OCI-LY7 (cell line): ENCODE results near the gene KLK10. TPM values are rescaled to one million over a fixed set of nuclear protein-coding genes. Genes with fewer than 3 reads are reported as not detected.

Source experiments
- BruUV-seq: library from RNA; stranded (reverse); fragments of 400-500 nt; replicated peaks from 2 replicates; lab custom pipeline; 2021; lab: Mats Ljungman, UMichigan
- CTCF ChIA-PET: fragments of 300-600 bp; sonication (Branson Sonifier 250); formaldehyde crosslinking; loops from one replicate; lab custom pipeline; 2022; ENCODE audit warnings: antibody characterized with exemption; ENCODE audit not compliant: unreplicated experiment; lab: Charles Lee
- POLR2A ChIA-PET: fragments of 300-600 bp; sonication (Branson Sonifier 250); formaldehyde crosslinking; loops from one replicate; lab custom pipeline; 2022; ENCODE audit warnings: antibody characterized with exemption; lab: Charles Lee
- DNase-seq: peaks from one replicate; pipeline ENCODE4 v3.0.0-alpha.2; 2015; ENCODE audit warnings: low spot score
- H2AFZ ChIP-seq: fragments of 200-600 bp; sonication (generic), shearing (Covaris generic); 2 replicates; pipeline ENCODE4 v1.6.1; 2014; ENCODE audit warnings: mild to moderate bottlenecking, antibody characterized with exemption, low read length, moderate library complexity
- H3K27ac ChIP-seq: fragments of 200-600 bp; sonication (generic); 2 replicates; pipeline ENCODE4 v1.5.1; 2014; ENCODE audit warnings: mixed run types, low read depth, mild to moderate bottlenecking, moderate library complexity, low read length, inconsistent platforms; ENCODE audit not compliant: poor library complexity, severe bottlenecking
- H3K36me3 ChIP-seq: fragments of 200-600 bp; sonication (generic); 2 replicates; pipeline ENCODE4 v1.6.1; 2014; ENCODE audit warnings: mild to moderate bottlenecking, antibody characterized with exemption, low read length, moderate library complexity, mixed read lengths; ENCODE audit not compliant: insufficient read depth
- H3K4me1 ChIP-seq: fragments of 200-600 bp; sonication (generic); 2 replicates; pipeline ENCODE4 v1.5.1; 2014; ENCODE audit warnings: mild to moderate bottlenecking, low read length; ENCODE audit not compliant: insufficient read depth, poor library complexity, severe bottlenecking
- H3K4me2 ChIP-seq: fragments of 200-600 bp; sonication (generic); 2 replicates; pipeline ENCODE4 v1.6.1; 2014; ENCODE audit warnings: mild to moderate bottlenecking, low read length
- H3K4me3 ChIP-seq: fragments of 200-600 bp; sonication (generic); 2 replicates; pipeline ENCODE4 v1.5.1; 2014; ENCODE audit warnings: mild to moderate bottlenecking, low read depth, low read length; ENCODE audit not compliant: poor library complexity, severe bottlenecking
- H3K79me2 ChIP-seq: fragments of 200-600 bp; sonication (generic); 2 replicates; pipeline ENCODE4 v1.6.1; 2016; ENCODE audit warnings: low read depth, mild to moderate bottlenecking, low read length, moderate library complexity, mixed read lengths; ENCODE audit not compliant: insufficient read depth
- H3K9me2 ChIP-seq: fragments of 200-600 bp; sonication (generic); 2 replicates; pipeline ENCODE4 v1.6.1; 2016; ENCODE audit warnings: mild to moderate bottlenecking, low read length, mixed read lengths; ENCODE audit not compliant: insufficient read depth
- H3K9me3 ChIP-seq: fragments of 200-600 bp; sonication (generic); 2 replicates; pipeline ENCODE4 v1.6.1; 2014; ENCODE audit warnings: mild to moderate bottlenecking, mixed run types, low read length, mixed read lengths
- H4K20me1 ChIP-seq: fragments of 200-600 bp; sonication (generic); 2 replicates; pipeline ENCODE4 v1.6.1; 2014; ENCODE audit warnings: mild to moderate bottlenecking, antibody characterized with exemption, low read length, moderate library complexity, mixed read lengths; ENCODE audit not compliant: insufficient read depth
- EZH2phosphoT487 ChIP-seq: fragments of 200-600 bp; sonication (generic); IDR thresholded peaks from 2 replicates; pipeline ENCODE4 v1.6.1; 2018; ENCODE audit warnings: low read depth, borderline replicate concordance, mild to moderate bottlenecking, mixed run types, antibody characterized with exemption, low read length, moderate library complexity, mixed read lengths
- intact Hi-C: fragments of 100-400 bp; cut with micrococcal nuclease; formaldehyde crosslinking; loops from one replicate; pipeline ENCODE4 v1.10.0; 2022; ENCODE audit not compliant: unreplicated experiment
- total RNA-seq, 2 experiments: library from RNA; depleted of rRNA in 1 of 2; stranded (reverse); fragments of >200 nt in 1 of 2; shearing (Covaris generic) in 1 of 2; gene quantifications; 2 replicates each; pipeline ENCODE4 v1.2.3, GENCODE V29; 2014 to 2022
- TF ChIP-seq, protein P1 (sequence below): fragments of 200-600 bp; sonication (generic); conservative IDR thresholded peaks from 2 replicates; pipeline ENCODE4 v1.5.1; 2014; ENCODE audit warnings: mild to moderate bottlenecking, antibody characterized with exemption, low read length, moderate library complexity, mixed read lengths

KLK10 gene
- total RNA-seq, 2 experiments from 2014 or later = not detected

- intact Hi-C loops = no loop called here
- TF ChIP-seq EZH2phosphoT487 = no peak
- TF ChIP-seq, protein P1, sequence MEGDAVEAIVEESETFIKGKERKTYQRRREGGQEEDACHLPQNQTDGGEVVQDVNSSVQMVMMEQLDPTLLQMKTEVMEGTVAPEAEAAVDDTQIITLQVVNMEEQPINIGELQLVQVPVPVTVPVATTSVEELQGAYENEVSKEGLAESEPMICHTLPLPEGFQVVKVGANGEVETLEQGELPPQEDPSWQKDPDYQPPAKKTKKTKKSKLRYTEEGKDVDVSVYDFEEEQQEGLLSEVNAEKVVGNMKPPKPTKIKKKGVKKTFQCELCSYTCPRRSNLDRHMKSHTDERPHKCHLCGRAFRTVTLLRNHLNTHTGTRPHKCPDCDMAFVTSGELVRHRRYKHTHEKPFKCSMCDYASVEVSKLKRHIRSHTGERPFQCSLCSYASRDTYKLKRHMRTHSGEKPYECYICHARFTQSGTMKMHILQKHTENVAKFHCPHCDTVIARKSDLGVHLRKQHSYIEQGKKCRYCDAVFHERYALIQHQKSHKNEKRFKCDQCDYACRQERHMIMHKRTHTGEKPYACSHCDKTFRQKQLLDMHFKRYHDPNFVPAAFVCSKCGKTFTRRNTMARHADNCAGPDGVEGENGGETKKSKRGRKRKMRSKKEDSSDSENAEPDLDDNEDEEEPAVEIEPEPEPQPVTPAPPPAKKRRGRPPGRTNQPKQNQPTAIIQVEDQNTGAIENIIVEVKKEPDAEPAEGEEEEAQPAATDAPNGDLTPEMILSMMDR = no peak
- Histone ChIP-seq H3K4me3 (no peak overlapping the region), H3K36me3 (no peaks in the 10 kb centered on the region), H2AFZ (no peak overlapping the region), H4K20me1 (no peaks in the 10 kb centered on the region), H3K4me2 (no peak overlapping the region), H3K27ac (no peak overlapping the region), H3K9me3 (no peaks in the 10 kb centered on the region), H3K9me2 (no peaks in the 10 kb centered on the region), H3K79me2 (no peaks in the 10 kb centered on the region), H3K4me1 (no peaks in the 10 kb centered on the region)
- ChIA-PET POLR2A (no interaction called here), CTCF (no interaction called here)
- DNase-seq = no peak
- BruUV-seq = no TSS peak
Observed at GRCh38 chr19:51025401-51025800, 5.9 kb upstream of the KLK10 start.

DNA sequence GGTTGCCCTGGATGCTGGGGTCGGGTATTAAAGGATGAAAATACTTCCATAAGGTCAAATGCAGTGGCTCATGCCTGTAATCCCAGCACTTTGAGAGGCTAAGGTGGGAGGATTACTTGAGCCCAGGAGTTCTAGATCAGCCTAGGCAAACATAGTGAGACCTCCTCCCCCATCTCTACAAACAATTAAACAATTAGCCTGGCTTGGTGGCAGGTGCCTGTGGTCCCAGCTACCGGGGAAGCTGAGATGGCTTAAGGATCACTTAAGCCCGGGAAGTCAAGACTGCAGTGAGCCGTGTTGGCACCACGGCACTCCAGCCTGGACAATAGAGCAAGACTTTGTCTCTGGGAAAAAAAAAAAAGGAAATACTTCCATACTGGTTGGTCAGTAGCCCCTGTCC is 5.4 kb upstream of the KLK10 start:
- Histone ChIP-seq H3K9me2 (no peaks in the 10 kb centered on the region), H3K4me3 (no peak overlapping the region), H2AFZ (no peak overlapping the region), H3K9me3 (no peaks in the 10 kb centered on the region), H3K79me2 (no peaks in the 10 kb centered on the region), H3K4me2 (no peak overlapping the region), H3K4me1 (no peaks in the 10 kb centered on the region), H3K27ac (no peak overlapping the region), H4K20me1 (no peaks in the 10 kb centered on the region), H3K36me3 (no peaks in the 10 kb centered on the region)
- ChIA-PET CTCF (no interaction called here), POLR2A (no interaction called here)
- BruUV-seq = no TSS peak
- intact Hi-C loops = no loop called here
- no peak for DNase-seq
- no peak for TF ChIP-seq EZH2phosphoT487
- TF ChIP-seq, protein P1 = no peak

- H3K36me3 ChIP-seq = no peaks in the 10 kb centered on the region
- no peak overlapping the region for H3K4me3 ChIP-seq
- no peaks in the 10 kb centered on the region for H3K4me1 ChIP-seq
- CTCF ChIA-PET = no interaction called here
- no peak overlapping the region for H3K4me2 ChIP-seq
- DNase-seq = no peak
- BruUV-seq = no TSS peak
- no peaks in the 10 kb centered on the region for H3K9me2 ChIP-seq
- TF ChIP-seq, protein P1 = no peak
- TF ChIP-seq EZH2phosphoT487 = no peak
- no peaks in the 10 kb centered on the region for H3K9me3 ChIP-seq
- H2AFZ ChIP-seq = no peak overlapping the region
- H3K27ac ChIP-seq = no peak overlapping the region
- no peaks in the 10 kb centered on the region for H4K20me1 ChIP-seq
- intact Hi-C loops = no loop called here
- POLR2A ChIA-PET = no interaction called here
- no peaks in the 10 kb centered on the region for H3K79me2 ChIP-seq
Observed at GRCh38 chr19:51023946-51024345, 4.4 kb upstream of the KLK10 start.
